Loucy (cell line): Measurements from ENCODE around the gene DIO1.
A peak's percentile ranks its signal among the peaks of the same experiment; 100 is the strongest.

Experiments
- EZH2phosphoT487 ChIP-seq: fragments of 200-600 bp; IDR thresholded peaks from 2 replicates; pipeline ENCODE4 v1.6.1; 2018; ENCODE audit warnings: antibody characterized with exemption, mild to moderate bottlenecking, moderate library complexity, borderline replicate concordance
- TF ChIP-seq, protein P1 (sequence below): fragments of 200-600 bp; sonication (generic); conservative IDR thresholded peaks from 2 replicates; pipeline ENCODE4 v1.5.1; 2014; ENCODE audit warnings: mild to moderate bottlenecking, antibody characterized with exemption, low read length

DNA sequence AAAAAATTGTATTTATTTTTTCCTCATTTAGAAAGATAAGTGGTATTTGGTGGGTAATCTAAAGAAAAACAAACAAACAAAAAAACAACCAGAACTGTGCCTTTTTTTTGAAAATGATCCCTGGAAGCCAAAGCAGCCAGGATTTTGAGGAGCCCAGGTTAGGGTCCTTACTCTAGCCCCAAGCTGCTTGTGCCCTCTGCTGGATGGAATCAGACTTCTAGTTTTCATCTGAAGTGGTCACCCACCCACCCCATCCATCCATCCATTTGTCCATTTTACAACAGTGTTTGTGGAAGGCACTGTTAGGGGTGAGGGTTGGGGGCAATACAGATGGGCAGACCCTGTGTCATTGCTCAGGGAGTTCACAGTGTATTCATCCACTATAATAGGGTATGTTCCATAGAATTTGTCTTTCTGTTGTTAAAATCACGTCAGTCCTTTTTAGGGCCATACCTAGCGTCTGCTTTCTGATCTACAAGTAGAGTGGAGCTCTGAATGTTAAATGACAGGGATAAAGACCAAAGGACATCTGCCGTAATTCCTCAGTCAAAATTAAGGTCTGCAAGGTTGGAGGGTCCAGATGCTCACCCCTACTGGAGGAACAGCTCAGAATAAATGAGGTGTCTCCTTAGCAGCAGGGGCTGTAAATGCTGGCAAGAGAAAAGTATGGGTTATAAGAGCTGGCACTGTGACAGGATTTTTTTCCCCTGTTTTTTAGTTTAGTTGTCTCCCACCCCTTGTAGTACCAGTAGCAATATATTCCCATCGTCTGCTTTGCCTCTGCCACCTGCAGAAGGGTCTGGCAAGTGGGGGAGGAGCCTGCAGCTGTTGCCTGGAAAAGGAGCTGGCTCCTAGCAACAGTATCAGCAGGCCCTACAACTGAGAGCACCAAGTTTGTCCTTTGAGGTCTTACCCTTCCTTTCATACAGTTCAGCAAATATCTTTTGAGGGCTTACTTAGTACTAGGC, 55.3 kb downstream of the DIO1 start:
- TF ChIP-seq, protein P1, sequence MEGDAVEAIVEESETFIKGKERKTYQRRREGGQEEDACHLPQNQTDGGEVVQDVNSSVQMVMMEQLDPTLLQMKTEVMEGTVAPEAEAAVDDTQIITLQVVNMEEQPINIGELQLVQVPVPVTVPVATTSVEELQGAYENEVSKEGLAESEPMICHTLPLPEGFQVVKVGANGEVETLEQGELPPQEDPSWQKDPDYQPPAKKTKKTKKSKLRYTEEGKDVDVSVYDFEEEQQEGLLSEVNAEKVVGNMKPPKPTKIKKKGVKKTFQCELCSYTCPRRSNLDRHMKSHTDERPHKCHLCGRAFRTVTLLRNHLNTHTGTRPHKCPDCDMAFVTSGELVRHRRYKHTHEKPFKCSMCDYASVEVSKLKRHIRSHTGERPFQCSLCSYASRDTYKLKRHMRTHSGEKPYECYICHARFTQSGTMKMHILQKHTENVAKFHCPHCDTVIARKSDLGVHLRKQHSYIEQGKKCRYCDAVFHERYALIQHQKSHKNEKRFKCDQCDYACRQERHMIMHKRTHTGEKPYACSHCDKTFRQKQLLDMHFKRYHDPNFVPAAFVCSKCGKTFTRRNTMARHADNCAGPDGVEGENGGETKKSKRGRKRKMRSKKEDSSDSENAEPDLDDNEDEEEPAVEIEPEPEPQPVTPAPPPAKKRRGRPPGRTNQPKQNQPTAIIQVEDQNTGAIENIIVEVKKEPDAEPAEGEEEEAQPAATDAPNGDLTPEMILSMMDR: peak; percentile 87
- TF ChIP-seq EZH2phosphoT487: no peak
